Measurements from ENCODE around the gene TNFAIP1.

TNFAIP1 gene

DNA sequence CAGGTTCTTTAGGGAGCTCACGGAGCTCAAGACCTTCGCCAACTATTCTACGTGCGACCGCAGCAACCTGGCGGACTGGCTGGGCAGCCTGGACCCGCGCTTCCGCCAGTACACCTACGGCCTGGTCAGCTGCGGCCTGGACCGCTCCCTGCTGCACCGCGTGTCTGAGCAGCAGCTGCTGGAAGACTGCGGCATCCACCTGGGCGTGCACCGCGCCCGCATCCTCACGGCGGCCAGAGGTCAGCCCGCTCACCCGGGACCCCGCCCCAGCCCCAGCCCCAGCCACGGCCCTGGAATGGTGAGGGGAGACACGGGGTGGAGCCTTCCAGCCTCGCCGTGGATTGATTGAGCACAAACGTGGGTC is 49.5 kb downstream of the TNFAIP1 start:
- no peak for TF ChIP-seq GATA3 (IDR thresholded peaks at IDR 0.05; ENCODE audit: low read depth, low read length)
- no peak for TF ChIP-seq GATA2 (IDR thresholded peaks at IDR 0.05; ENCODE audit: low read depth, low read length)

DNA sequence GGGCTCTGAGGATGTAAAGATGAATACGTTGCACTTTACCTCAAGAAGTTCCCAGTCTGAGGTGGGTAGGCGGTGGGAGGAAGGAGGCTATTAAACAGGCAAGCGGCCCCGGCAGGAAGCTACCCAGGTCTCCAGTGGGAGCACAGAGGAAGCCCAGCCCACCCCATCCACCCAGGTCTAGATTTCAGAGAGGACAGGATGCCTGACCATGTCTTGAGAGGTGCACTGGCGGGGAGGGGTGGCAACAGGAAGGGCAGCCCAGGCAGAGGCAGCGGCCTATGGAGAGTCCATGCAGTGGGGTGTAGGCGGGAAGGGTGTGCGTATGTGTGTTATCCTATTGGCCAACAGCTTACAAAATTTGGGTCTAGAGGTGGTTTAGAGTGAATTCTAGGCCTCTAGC is 49.8 kb downstream of the TNFAIP1 start:
- TF ChIP-seq GATA2 (IDR thresholded peaks at IDR 0.05; ENCODE audit: low read depth, low read length) = no peak
- TF ChIP-seq GATA3 (IDR thresholded peaks at IDR 0.05; ENCODE audit: low read depth, low read length) = no peak

DNA sequence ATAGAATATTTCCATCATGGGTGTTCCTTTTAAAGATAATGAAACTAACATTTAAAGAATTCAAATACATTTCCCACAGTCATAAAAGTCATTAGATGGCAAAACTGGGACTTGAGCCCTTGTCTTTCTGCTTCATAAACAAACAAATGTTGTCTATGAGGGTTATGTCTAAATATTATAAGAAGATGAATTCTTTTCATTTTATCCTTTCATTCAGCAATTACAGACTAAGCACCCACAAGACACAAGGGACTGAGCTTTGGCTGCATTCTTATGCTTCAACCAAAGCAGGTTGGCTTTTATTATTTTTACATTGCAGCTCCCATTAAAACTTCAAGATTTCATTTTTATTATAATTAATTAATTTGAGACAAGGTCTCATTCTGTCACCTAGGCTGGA is 50.8 kb downstream of the TNFAIP1 start:
- no peak for TF ChIP-seq GATA2 (IDR thresholded peaks at IDR 0.05; ENCODE audit: low read depth, low read length)

DNA sequence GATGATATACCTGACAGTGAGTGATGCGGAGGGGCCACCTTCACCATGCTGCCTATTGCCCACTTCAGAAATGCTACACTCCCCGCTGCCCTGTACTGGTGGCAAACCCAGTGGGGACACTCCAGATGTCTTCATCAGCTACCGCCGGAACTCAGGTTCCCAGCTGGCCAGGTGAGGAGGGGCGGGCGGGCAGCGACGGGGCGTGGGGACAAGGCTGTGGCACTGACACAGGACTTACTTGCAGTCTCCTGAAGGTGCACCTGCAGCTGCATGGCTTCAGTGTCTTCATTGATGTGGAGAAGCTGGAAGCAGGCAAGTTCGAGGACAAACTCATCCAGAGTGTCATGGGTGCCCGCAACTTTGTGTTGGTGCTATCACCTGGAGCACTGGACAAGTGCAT is 52.5 kb downstream of the TNFAIP1 start:
- TF ChIP-seq GATA3 (IDR thresholded peaks at IDR 0.05; ENCODE audit: low read depth, low read length) (no peak), GATA2 (IDR thresholded peaks at IDR 0.05; ENCODE audit: low read depth, low read length) (no peak)

DNA sequence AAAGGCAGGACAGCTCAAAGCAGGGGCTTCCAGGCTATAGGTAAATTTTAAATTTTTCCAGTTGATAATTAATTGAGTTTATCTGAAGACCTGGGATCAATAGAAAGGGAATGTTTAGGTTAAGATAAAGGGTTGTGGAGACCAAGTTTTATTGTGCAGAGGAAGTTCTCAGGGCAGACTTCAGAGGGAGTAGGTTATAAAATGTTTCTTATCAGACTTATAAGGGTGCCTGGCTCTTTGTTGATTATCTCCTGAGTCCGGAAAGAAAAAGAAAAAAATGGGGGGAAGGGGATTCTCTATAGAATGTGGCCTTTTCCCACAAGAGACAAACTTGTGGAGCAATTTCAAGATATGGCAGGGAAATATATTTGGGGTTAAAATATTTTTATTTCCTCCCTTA is 54.6 kb downstream of the TNFAIP1 start:
- TF ChIP-seq GATA2 (IDR thresholded peaks at IDR 0.05; ENCODE audit: low read depth, low read length) (no peak), GATA3 (IDR thresholded peaks at IDR 0.05; ENCODE audit: low read depth, low read length) (no peak)

DNA sequence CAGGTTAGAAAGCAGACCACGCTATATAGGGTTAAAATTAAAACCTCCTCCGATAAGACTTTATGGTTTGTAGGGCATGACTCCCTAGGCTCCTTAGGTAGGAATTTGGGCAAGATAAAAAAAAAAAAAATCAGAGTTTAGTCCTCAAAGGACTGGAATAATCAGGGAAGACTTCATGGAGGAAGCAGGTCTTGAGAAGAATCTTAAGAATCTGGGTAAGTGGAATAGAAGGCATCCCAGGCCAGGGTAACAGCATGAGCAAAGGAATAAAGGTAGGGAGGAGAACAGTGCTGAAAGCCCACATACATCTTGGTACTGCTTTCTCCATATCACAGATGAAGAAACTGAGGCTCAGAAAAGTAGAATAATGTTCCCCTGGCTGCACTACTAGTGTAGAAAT is 55.0 kb downstream of the TNFAIP1 start:
- TF ChIP-seq GATA2 (IDR thresholded peaks at IDR 0.05; ENCODE audit: low read depth, low read length) = no peak
- no peak for TF ChIP-seq GATA3 (IDR thresholded peaks at IDR 0.05; ENCODE audit: low read depth, low read length)

DNA sequence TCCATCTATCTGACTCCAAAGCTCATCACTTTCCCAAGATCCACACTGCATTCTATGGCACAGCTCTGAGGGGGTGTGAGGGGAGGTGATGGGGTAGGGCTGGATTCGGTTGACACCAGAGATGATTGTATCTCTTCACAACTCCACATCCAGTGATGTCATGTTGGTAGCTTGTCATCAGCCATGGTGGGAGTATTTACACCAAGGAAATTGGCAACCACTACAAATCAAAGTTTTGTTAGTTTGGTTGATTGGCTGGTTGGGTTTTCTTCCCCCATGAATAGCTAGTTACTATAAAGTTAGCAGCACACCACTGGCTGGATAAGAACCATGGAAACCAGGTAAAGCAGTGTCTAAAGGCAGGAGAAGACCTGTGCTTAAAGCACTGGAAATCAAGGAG is 55.4 kb downstream of the TNFAIP1 start:
- TF ChIP-seq GATA3 (IDR thresholded peaks at IDR 0.05; ENCODE audit: low read depth, low read length) = no peak
- no peak for TF ChIP-seq GATA2 (IDR thresholded peaks at IDR 0.05; ENCODE audit: low read depth, low read length)

DNA sequence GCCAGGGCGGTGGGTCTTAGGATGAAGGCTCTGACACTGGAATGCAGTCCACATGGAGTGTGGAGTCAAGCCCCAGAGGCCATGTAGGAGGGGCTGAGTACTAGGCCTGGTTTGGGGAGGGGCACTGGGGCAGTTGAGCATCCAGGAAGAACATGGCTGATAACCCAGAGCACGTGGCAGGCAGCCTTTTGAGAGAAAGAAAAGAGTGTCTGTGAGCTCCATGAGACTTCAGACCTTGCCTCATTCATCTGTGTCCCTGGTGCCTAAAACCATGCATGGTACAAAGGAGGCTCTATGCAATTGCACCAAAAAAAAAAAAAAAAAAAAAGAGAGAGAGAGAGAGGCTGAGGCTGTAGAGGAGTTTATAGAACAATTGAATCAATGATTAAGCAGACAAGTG is 55.8 kb downstream of the TNFAIP1 start:
- no peak for TF ChIP-seq GATA2 (IDR thresholded peaks at IDR 0.05; ENCODE audit: low read depth, low read length)
- TF ChIP-seq GATA3 (IDR thresholded peaks at IDR 0.05; ENCODE audit: low read depth, low read length) = no peak

DNA sequence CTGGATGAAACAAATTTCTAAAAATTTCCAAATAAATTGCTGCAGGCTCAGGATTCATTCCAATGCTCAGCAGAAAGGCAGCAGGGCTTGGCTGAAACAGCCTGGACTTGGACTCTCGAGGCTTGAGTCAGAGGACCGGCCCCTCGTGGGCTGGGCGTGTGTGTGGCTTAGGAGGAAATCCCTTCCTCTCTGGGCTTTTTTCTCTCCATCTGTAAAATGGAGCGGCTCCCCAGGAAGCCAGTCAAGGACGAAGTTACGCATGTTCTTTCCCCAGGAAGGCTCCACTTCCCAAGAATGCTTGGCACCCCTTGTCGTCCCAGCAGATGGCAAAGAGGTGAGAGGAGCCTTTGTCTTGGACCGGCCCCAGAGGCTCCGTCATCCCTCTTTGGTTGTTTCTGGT is 56.9 kb downstream of the TNFAIP1 start:
- TF ChIP-seq GATA3 (IDR thresholded peaks at IDR 0.05; ENCODE audit: low read depth, low read length) = no peak
- TF ChIP-seq GATA2 (IDR thresholded peaks at IDR 0.05; ENCODE audit: low read depth, low read length) = no peak

DNA sequence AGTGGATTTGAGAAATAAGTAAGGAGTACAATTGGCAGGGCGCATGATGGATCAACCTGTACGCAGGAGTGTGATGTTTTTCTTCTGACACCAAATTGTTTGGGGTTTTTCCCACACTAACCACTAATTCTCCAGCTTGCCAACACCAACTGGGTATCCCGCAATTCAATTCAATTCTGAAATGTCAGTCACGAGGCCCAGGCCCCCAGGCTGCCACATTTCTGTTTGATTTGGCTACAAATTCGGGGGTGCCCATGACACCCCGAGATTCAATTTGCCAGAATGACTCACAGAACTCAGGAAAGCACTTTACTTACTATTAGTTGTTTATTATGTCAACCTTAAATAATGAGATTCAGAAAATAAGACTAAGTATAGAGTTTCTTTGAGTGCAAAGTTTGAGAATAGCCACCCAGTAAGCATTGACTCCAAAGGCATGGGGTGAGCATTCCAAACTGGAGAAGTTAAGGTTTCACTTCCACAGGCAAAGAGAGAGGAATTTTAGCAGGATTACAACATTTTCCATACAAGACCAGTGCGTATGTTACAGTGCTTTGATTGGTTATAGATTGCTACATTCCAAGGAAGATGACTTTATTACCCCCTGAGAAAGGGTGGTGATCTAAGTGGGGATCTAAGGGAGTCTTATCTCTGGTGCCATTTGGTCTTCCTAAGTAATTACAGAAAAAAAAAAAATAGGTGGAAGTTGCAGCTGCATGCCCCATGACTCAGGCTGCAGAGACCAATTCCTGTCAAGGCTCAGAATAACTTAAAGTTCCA is 59.0 kb downstream of the TNFAIP1 start:
- TF ChIP-seq GATA2 (IDR thresholded peaks at IDR 0.05; ENCODE audit: low read depth, low read length) (no peak), GATA3 (IDR thresholded peaks at IDR 0.05; ENCODE audit: low read depth, low read length) (no peak)

DNA sequence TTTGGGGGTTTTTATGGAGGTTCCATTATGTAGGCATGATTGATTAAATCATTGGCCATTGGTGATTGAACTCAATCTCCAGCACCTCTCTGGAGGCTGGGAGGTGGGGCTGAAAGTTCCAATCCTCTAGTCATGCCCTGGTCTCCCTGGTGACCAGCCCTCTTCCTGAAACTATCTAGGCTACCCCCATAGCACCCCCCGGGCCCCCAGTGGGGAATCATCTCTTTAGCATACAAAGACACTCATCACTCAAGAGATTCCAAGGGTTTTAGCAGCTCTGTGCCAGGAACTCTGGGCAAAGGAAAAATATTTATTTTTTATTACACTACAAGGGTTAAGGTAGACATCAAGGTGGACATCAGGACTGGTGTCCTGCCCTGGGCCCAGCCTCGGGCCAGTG is 59.9 kb downstream of the TNFAIP1 start:
- TF ChIP-seq GATA3 (IDR thresholded peaks at IDR 0.05; ENCODE audit: low read depth, low read length) (no peak), GATA2 (IDR thresholded peaks at IDR 0.05; ENCODE audit: low read depth, low read length) (no peak)

DNA sequence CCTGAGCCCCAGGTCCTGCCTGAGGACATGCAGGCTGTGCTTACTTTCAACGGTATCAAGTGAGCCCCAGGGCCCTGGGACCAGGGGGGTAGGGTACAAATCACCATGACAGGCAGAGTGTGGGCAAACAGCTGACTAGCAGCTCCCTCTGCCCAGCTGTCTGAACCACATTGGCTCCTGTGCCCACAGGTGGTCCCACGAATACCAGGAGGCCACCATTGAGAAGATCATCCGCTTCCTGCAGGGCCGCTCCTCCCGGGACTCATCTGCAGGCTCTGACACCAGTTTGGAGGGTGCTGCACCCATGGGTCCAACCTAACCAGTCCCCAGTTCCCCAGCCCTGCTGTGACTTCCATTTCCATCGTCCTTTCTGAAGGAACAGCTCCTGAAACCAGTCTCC is 60.4 kb downstream of the TNFAIP1 start:
- TF ChIP-seq GATA2 (IDR thresholded peaks at IDR 0.05; ENCODE audit: low read depth, low read length) = no peak
- no peak for TF ChIP-seq GATA3 (IDR thresholded peaks at IDR 0.05; ENCODE audit: low read depth, low read length)
